Activated naive CD8-positive, alpha-beta T cell treated with anti-CD3 and anti-CD28 coated beads, Interleukin-2, amount 50 U/mL, for 16 hours (primary cell): Measurements from ENCODE around the gene RBMY1B.
"Not testable (repeated sequence)": the region's sequence is repeated elsewhere in the genome, so short reads cannot be mapped to it uniquely, and the experiment has no call there.

ENCODE experiments used
- DNase-seq: peaks from one replicate; pipeline ENCODE4 v3.0.0-alpha.2; 2020; ENCODE audit warnings: low read depth, low spot score

Gene RBMY1B

GRCh38 chrY:21511038-21511437 is at the start of gene RBMY1B:
RBMY1B (plus strand) TSS chrY:21511338; CDS start chrY:21513351, 2,013 bp downstream.
- DNase-seq = not testable (repeated sequence)

GRCh38 chrY:21462915-21463314 is 48.2 kb upstream of the RBMY1B start:
- not testable (repeated sequence) for DNase-seq

- DNase-seq = no peak
Observed at GRCh38 chrY:21482967-21483366, 28.2 kb upstream of the RBMY1B start.

GRCh38 chrY:21534579-21534978 is 23.4 kb downstream of the RBMY1B start, which contains the start of gene RBMY1A1:
RBMY1A1 (plus strand) TSS chrY:21534879; CDS start chrY:21536892, 2,013 bp downstream.
- not testable (repeated sequence) for DNase-seq

GRCh38 chrY:21559316-21559984 is 48.3 kb downstream of the RBMY1B start:
- DNase-seq = not testable (repeated sequence)
